ENCODE measurements around the gene CAMK2D. TPM values are rescaled to one million over a fixed set of nuclear protein-coding genes. Genes with fewer than 3 reads are reported as not detected.

Gene CAMK2D
- 100 to 1,000 TPM in 3 of 5 donors, 10 to 100 TPM in 2; 57.8 to 155 (median 123) TPM for total RNA-seq
- polyA plus RNA-seq: 10 to 100 TPM in 2 of 3 donors, 1 to 10 TPM in 1; 8.8 to 23.2 (median 11.4) TPM
- long read RNA-seq, donor 1, full-length matches to known transcripts: 1 of 1 reads
- long read RNA-seq, donor 1, partial matches to known transcripts: 0 of 1 reads
- long read RNA-seq, donor 1, other reads (novel, unspliced or antisense): 0 of 1 reads
- long read RNA-seq, donor 2, full-length matches to known transcripts: 3 of 3 reads
- long read RNA-seq, donor 2, partial matches to known transcripts: 0 of 3 reads
- long read RNA-seq, donor 2, other reads (novel, unspliced or antisense): 0 of 3 reads
- long read RNA-seq, donor 3, full-length matches to known transcripts: 1 of 1 reads
- long read RNA-seq, donor 3, partial matches to known transcripts: 0 of 1 reads
- long read RNA-seq, donor 3, other reads (novel, unspliced or antisense): 0 of 1 reads
- long read RNA-seq, donor 4, full-length matches to known transcripts: 1 of 1 reads
- long read RNA-seq, donor 4, partial matches to known transcripts: 0 of 1 reads
- long read RNA-seq, donor 4, other reads (novel, unspliced or antisense): 0 of 1 reads
- long read RNA-seq, donor 5, full-length matches to known transcripts: 9 of 9 reads
- long read RNA-seq, donor 5, partial matches to known transcripts: 0 of 9 reads
- long read RNA-seq, donor 5, other reads (novel, unspliced or antisense): 0 of 9 reads
- long read RNA-seq, donor 6, full-length matches to known transcripts: 12 of 12 reads
- long read RNA-seq, donor 6, partial matches to known transcripts: 0 of 12 reads
- long read RNA-seq, donor 6, other reads (novel, unspliced or antisense): 0 of 12 reads
- long read RNA-seq, donor 7, full-length matches to known transcripts: 5 of 5 reads
- long read RNA-seq, donor 7, partial matches to known transcripts: 0 of 5 reads
- long read RNA-seq, donor 7, other reads (novel, unspliced or antisense): 0 of 5 reads
- long read RNA-seq, donor 8, full-length matches to known transcripts: 8 of 8 reads
- long read RNA-seq, donor 8, partial matches to known transcripts: 0 of 8 reads
- long read RNA-seq, donor 8, other reads (novel, unspliced or antisense): 0 of 8 reads
- long read RNA-seq, donor 9, full-length matches to known transcripts: 2 of 2 reads
- long read RNA-seq, donor 9, partial matches to known transcripts: 0 of 2 reads
- long read RNA-seq, donor 9, other reads (novel, unspliced or antisense): 0 of 2 reads
- long read RNA-seq, donor 10, partial matches to known transcripts: 0 of 2 reads
- long read RNA-seq, donor 10, other reads (novel, unspliced or antisense): 0 of 2 reads

DNA sequence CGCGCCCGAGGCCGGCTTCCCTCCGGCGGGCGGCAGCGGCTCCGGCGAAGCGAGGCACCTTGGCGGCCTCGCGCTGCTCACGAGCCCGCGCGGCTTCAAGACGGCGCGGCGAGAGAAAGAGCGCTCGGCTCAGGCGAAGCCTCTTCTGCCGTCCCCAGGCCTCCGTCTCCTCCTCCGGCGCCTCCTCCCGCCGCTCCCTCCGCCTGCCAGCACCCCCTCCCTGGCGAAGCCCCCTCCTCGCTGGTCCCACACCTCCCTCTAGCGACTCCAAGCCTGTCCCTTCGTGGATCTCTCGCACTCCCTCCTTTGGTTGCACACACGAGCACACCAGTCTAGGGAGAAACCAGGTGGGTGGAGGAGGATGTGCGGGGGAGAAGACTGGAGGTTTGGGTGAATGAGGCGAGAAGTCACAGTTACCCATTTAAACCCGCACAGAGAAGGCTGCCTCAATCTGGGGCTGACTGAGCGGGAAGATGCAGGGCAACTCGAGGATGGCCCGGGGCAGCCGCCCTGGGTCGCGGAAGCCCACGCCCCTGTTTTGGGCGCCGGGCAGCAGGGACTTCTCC, at the start of gene CAMK2D:
TSS of gene CAMK2D (minus strand) at position 119 of the 566 bp plus-strand sequence. CDS start 670 bp downstream, outside the sequence.
- Histone ChIP-seq H3K4me1 (peaks cover 8 to 41% (median 29%) of the 10 kb centered on the region in 4 donors), H3K27me3 (no peaks in the 10 kb centered on the region), H3K4me3 (peak within 1 kb of the TSS; percentile 67 to 78 (median 68)), H3K27ac (peak within 1 kb of the TSS; percentile 92 to 99 (median 99)), H3K36me3 (no peaks in the 10 kb centered on the region), H3K9me3 (no peaks in the 10 kb centered on the region)
- intact Hi-C loops (cut with DNase I; ENCODE audit: low total_unique reads): no loop called here
- TF ChIP-seq POLR2AphosphoS5 (IDR thresholded peaks at IDR 0.05): peak; percentile 8 to 87 (median 85)
- TF ChIP-seq CTCF (IDR thresholded peaks at IDR 0.05): peak in 5 of 7 experiments; percentile 26 to 77 (median 47)
- peak in 1 of 4 donors; percentile 35 for TF ChIP-seq POLR2A (IDR thresholded peaks at IDR 0.05)
- TF ChIP-seq EP300 (IDR thresholded peaks at IDR 0.05): no peak
- 0 to 2% (median 0%) methylated on average over 9 to 50 of the region's 50 CpGs for WGBS, 5 donors
- peak; percentile 86 to 97 for DNase-seq

DNA sequence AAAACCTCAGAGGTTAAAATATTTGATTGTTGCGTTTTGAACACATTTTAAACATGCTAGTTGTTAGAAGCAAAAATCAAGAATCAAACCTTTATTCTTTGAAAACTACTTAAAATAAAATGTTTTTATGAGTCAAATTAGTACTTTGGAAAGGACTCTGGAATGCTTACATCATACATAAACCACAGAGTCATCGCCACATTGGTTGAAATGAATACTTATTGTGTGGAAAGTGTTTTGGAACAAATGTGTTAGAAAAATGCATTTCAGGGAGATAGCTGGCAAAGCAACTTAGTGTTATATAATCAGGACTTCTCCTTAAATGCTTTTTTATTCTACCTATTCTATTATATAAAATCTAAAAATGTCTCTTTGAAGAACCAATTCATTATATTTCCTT, 49.4 kb upstream of the CAMK2D start:
- Histone ChIP-seq H3K4me1 (no peaks in the 10 kb centered on the region), H3K4me3 (no peak overlapping the region), H3K27ac (no peak overlapping the region), H3K36me3 (no peaks in the 10 kb centered on the region), H3K27me3 (no peaks in the 10 kb centered on the region), H3K9me3 (no peaks in the 10 kb centered on the region)
- no peak for TF ChIP-seq POLR2AphosphoS5 (IDR thresholded peaks at IDR 0.05)
- no peak for TF ChIP-seq EP300 (IDR thresholded peaks at IDR 0.05)
- TF ChIP-seq CTCF (IDR thresholded peaks at IDR 0.05): no peak
- no peak for TF ChIP-seq POLR2A (IDR thresholded peaks at IDR 0.05)
- DNase-seq: no peak
- intact Hi-C loops (cut with DNase I; ENCODE audit: low total_unique reads): no loop called here
- WGBS, 5 donors: 80 to 85% (median 84%) methylated on average over 2 of the region's 2 CpGs

GRCh38 chr4:113809311-113809710, 47.8 kb upstream of the CAMK2D start:
- Histone ChIP-seq H3K36me3 (no peaks in the 10 kb centered on the region), H3K4me3 (no peak overlapping the region), H3K4me1 (no peaks in the 10 kb centered on the region), H3K27me3 (no peaks in the 10 kb centered on the region), H3K9me3 (no peaks in the 10 kb centered on the region), H3K27ac (no peak overlapping the region)
- 80 to 88% (median 87%) methylated on average over 5 of the region's 5 CpGs for WGBS, 5 donors
- DNase-seq: no peak
- no peak for TF ChIP-seq POLR2A (IDR thresholded peaks at IDR 0.05)
- no peak for TF ChIP-seq EP300 (IDR thresholded peaks at IDR 0.05)
- no peak for TF ChIP-seq POLR2AphosphoS5 (IDR thresholded peaks at IDR 0.05)
- TF ChIP-seq CTCF (IDR thresholded peaks at IDR 0.05): no peak
- intact Hi-C loops (cut with DNase I; ENCODE audit: low total_unique reads): no loop called here

All from stomach (tissue), 19 donors.